Fibroblast of pulmonary artery (primary cell): ENCODE measurements around the gene SLC8A1.

ENCODE experiments used
- DNase-seq: peaks from one replicate; pipeline ENCODE4 v3.0.0-alpha.2; 2010; ENCODE audit warnings: low read depth
- H3K4me3 ChIP-seq: replicated peaks from 2 replicates; pipeline ENCODE4 v1.5.1; 2011; ENCODE audit warnings: low read depth, mild to moderate bottlenecking, control low read depth, low read length, moderate library complexity
- TF ChIP-seq, protein P1 (sequence below): IDR thresholded peaks from 2 replicates; pipeline ENCODE4 v1.5.1; 2011; ENCODE audit warnings: mild to moderate bottlenecking, control low read depth, low read length, inconsistent platforms; ENCODE audit errors: missing control alignments

Gene SLC8A1

DNA sequence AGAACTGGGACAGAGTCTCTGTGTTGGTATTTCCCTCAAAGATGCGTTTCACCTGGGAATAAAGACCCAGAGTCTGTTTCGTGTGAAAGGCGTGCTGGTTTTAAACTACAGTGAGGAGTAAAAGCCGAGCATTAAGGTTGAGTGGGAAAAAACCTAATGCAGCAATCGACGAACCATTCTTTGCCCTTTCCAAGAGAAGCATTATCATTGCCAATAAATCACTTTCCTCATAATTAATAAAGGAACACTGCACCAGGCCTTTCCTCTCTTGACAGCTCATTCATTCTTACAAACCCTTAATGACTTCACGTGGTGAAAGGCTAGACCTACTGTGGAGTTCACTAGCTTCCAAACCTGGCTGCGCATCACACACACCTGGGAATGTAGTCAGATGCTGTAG, 896 bp upstream of the SLC8A1 start:
- no peak overlapping the region for H3K4me3 ChIP-seq
- no peak for DNase-seq
- TF ChIP-seq, protein P1, sequence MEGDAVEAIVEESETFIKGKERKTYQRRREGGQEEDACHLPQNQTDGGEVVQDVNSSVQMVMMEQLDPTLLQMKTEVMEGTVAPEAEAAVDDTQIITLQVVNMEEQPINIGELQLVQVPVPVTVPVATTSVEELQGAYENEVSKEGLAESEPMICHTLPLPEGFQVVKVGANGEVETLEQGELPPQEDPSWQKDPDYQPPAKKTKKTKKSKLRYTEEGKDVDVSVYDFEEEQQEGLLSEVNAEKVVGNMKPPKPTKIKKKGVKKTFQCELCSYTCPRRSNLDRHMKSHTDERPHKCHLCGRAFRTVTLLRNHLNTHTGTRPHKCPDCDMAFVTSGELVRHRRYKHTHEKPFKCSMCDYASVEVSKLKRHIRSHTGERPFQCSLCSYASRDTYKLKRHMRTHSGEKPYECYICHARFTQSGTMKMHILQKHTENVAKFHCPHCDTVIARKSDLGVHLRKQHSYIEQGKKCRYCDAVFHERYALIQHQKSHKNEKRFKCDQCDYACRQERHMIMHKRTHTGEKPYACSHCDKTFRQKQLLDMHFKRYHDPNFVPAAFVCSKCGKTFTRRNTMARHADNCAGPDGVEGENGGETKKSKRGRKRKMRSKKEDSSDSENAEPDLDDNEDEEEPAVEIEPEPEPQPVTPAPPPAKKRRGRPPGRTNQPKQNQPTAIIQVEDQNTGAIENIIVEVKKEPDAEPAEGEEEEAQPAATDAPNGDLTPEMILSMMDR = no peak

DNA sequence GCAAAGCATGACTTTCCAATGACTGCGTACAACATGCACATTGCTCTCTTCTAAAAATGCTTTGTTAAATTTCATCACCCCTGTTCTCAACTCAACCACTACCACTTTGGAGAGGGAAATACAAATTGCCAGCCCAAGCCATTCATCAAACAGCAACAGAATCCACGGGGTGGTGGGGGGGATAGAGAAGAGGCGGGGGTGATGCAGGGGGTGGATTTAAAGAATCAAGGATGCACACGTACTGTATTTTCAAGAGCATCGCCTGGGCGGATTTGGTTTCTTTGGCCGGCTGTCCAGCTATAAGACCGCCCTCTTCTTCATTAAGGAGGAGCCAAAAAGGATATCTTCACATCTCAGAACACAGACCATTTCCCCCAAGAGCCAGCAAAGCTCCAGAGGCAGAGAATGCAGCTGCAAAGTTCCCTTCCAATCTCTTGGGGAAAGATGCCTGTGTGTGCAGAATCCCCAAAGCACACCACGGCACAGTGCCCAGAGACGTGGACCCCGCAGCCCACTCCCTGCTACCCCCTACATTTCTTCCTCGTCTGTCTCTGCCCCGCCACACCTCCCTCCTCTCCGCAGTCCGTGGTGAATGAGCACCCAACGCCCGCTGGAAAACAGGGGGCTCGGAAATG, 977 bp downstream of the SLC8A1 start:
- H3K4me3 ChIP-seq = peak overlapping the region; percentile 67
- TF ChIP-seq, protein P1 = no peak
- peak; percentile 45 for DNase-seq

DNA sequence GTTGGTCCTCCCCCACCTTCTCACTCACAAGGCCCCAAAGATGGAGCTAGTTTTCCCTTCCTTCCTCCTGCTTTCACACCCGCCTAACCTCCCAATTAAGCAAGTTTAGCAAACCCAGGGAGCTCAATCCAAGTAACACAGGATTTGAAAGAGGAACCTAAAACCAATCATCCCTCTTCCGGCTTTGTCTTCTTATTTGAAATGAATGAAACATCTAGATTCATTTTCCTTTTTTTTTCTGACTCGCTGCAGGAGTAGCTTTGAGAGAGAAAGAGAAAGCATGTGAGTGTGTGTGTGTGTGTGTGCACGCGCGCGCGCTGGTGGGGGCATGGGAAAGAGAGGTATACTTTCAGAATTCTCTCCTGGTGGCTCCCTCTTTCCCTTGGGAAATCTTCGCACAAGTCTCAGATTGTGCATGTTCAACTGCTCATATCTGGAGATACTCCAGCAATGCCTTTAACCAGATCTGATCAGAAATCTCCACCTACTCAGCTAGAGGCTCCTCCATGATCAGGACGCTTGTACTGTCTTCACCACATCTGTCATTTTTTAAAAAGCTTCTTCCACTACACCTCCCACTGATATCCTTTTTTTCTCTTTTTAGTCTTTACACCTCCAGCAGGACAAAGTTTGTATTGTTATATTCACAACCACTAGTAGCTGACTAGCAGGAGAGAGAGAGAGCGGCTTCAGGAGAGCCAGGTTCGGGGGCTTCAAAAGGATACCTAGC, 1.7 kb downstream of the SLC8A1 start:
- TF ChIP-seq, protein P1 = peak; percentile 6
- peak overlapping the region; percentile 67 for H3K4me3 ChIP-seq
- DNase-seq = peak; percentile 30

DNA sequence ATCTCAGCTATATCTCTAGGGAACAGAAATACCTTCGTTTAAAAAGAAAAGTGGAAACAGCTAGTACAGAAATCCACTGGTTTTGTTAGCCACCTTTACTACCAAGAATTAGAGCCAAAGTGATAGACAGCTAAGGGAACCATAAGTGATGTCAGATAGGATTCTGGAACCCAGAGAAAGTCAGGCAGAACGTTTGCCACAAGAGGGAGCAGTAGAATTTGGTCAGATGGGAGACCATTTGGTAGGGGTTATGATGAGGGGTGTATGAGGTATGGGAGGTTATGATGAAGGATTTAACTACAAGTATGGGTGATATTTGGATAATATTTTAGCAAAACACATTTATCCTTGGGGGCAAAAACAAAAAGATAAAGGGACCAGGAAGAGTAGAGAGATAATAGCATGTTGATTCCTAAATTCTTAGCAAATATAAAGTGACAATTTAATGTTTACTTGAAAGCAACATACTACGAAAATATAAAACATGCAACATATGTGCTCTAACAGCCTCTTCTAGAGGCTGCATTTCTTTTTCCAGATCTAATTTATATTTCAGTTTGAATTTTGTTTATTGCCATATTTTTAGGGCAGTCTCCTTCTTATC, 3.3 kb downstream of the SLC8A1 start:
- H3K4me3 ChIP-seq = no peak overlapping the region
- peak; percentile 48 for DNase-seq
- TF ChIP-seq, protein P1 = peak; percentile 70

DNA sequence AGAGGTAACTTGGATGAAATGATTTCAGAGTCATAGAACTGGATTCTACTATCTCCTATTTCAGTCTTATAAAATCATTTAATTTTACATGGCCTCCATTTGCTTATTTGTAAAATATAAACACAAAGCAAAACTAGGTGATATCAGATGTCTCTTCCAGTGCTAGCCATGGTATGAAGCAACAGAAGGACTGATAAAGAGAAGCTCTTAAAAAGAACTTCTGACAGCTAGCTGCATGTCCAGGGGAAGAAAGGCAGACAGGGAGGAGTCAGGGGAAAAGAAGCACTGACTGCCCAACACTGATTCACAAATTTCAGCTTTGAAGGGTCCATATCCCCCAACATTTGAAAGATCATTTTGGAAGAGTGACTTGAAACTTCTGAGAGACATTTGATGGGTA, 6.4 kb downstream of the SLC8A1 start:
- no peak for DNase-seq
- TF ChIP-seq, protein P1 = no peak

DNA sequence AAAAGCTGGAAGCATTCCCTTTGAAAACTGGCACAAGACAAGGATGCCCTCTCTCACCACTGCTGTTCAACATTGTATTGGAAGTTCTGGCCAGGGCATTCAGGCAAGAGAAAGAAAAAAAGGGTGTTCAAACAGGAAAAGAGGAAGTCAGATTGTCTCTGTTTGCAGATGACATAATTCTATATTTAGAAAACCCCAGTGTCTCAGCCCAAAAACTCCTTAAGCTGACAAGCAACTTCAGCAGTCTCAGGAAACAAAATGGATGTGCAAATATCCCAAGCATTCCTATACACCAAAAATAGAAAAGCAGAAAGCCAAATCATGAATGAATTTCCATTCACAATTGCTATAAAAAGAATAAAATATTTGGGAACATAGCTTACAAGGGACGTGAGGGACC, 11.1 kb downstream of the SLC8A1 start:
- TF ChIP-seq, protein P1 = no peak
- H3K4me3 ChIP-seq = no peak overlapping the region
- no peak for DNase-seq

More for the DNA sequence above, 6.4 kb downstream of the SLC8A1 start:
- no peak overlapping the region for H3K4me3 ChIP-seq

DNA sequence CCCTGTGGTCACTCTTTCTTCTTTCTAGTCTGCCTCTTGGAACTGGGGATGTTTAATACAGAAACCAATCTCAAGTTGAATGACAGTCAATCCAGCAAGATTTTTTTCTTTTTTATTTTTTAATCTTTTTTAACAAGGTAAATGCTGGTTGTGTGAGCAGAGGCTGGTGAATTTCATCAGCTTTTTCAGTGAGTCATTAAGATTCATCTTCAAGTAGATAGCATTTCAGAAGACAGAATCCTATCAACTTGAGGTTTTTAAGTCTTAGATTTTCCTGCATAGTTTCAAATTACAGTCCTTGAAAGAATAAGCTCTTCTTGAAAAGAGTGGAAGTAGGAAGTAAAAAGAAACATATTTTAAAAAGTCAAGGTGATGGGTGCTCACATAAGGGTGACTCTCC, 12.4 kb downstream of the SLC8A1 start:
- no peak for DNase-seq
- TF ChIP-seq, protein P1 = no peak
- H3K4me3 ChIP-seq = no peak overlapping the region
